HUES48 (cell line): ENCODE measurements around the gene RERG.
A peak's percentile ranks its signal among the peaks of the same experiment; 100 is the strongest.
"Not testable (repeated sequence)": the region's sequence is repeated elsewhere in the genome, so short reads cannot be mapped to it uniquely, and the experiment has no call there.

ENCODE experiments used
- H3K27ac ChIP-seq: one replicate; pipeline ENCODE4 v1.7.0; 2013; ENCODE audit warnings: low read depth, low read length, inconsistent platforms
- H3K27me3 ChIP-seq: 2 replicates; pipeline ENCODE4 v1.6.1; 2013; ENCODE audit warnings: mild to moderate bottlenecking, low read length; ENCODE audit not compliant: control insufficient read depth, insufficient read depth
- H3K36me3 ChIP-seq: 2 replicates; pipeline ENCODE4 v1.6.1; 2013; ENCODE audit warnings: low read length; ENCODE audit not compliant: control insufficient read depth, insufficient read depth
- H3K4me1 ChIP-seq: 2 replicates; pipeline ENCODE4 v1.6.1; 2013; ENCODE audit warnings: mild to moderate bottlenecking, low read length; ENCODE audit not compliant: control insufficient read depth, insufficient read depth
- H3K4me3 ChIP-seq: 2 replicates; pipeline ENCODE4 v1.5.1; 2013; ENCODE audit warnings: mild to moderate bottlenecking, low read depth, low read length
- H3K9ac ChIP-seq: 2 replicates; pipeline ENCODE4 v1.6.1; 2013; ENCODE audit warnings: mild to moderate bottlenecking, low read depth, low read length, moderate library complexity
- H3K9me3 ChIP-seq: 2 replicates; pipeline ENCODE4 v1.6.1; 2013; ENCODE audit warnings: low read length; ENCODE audit not compliant: control insufficient read depth, insufficient read depth

The RERG gene

GRCh38 chr12:15234508-15234907 is 13.3 kb upstream of the RERG start:
- Histone ChIP-seq H3K4me3 (no peak overlapping the region), H3K9me3 (no peaks in the 10 kb centered on the region), H3K27ac (no peak overlapping the region), H3K4me1 (no peaks in the 10 kb centered on the region), H3K36me3 (no peaks in the 10 kb centered on the region), H3K27me3 (no peaks in the 10 kb centered on the region), H3K9ac (no peak overlapping the region)

- no peak overlapping the region for H3K27ac ChIP-seq
- no peak overlapping the region for H3K4me3 ChIP-seq
- H3K9me3 ChIP-seq = no peaks in the 10 kb centered on the region
- H3K4me1 ChIP-seq = no peaks in the 10 kb centered on the region
- H3K27me3 ChIP-seq = no peaks in the 10 kb centered on the region
- no peaks in the 10 kb centered on the region for H3K36me3 ChIP-seq
- no peak overlapping the region for H3K9ac ChIP-seq
These were observed 12.8 kb upstream of the RERG start for GRCh38 chr12:15234011-15234410.

GRCh38 chr12:15232959-15233358 is 11.7 kb upstream of the RERG start:
- H3K27me3 ChIP-seq = no peaks in the 10 kb centered on the region
- no peak overlapping the region for H3K27ac ChIP-seq
- H3K9me3 ChIP-seq = no peaks in the 10 kb centered on the region
- H3K4me1 ChIP-seq = no peaks in the 10 kb centered on the region
- H3K4me3 ChIP-seq = no peak overlapping the region
- no peaks in the 10 kb centered on the region for H3K36me3 ChIP-seq
- no peak overlapping the region for H3K9ac ChIP-seq

GRCh38 chr12:15231493-15231892 is 10.3 kb upstream of the RERG start:
- H3K27ac ChIP-seq = no peak overlapping the region
- no peaks in the 10 kb centered on the region for H3K27me3 ChIP-seq
- no peaks in the 10 kb centered on the region for H3K36me3 ChIP-seq
- no peak overlapping the region for H3K4me3 ChIP-seq
- no peaks in the 10 kb centered on the region for H3K9me3 ChIP-seq
- no peak overlapping the region for H3K9ac ChIP-seq
- H3K4me1 ChIP-seq = no peaks in the 10 kb centered on the region

GRCh38 chr12:15230751-15231150 is 9.5 kb upstream of the RERG start:
- no peaks in the 10 kb centered on the region for H3K9me3 ChIP-seq

GRCh38 chr12:15230137-15230536 is 8.9 kb upstream of the RERG start:
- H3K36me3 ChIP-seq = no peaks in the 10 kb centered on the region
- no peak overlapping the region for H3K4me3 ChIP-seq
- no peaks in the 10 kb centered on the region for H3K27me3 ChIP-seq
- no peak overlapping the region for H3K27ac ChIP-seq
- H3K9ac ChIP-seq = no peak overlapping the region
- H3K9me3 ChIP-seq = no peaks in the 10 kb centered on the region
- no peaks in the 10 kb centered on the region for H3K4me1 ChIP-seq

More at GRCh38 chr12:15230751-15231150, 9.5 kb upstream of the RERG start:
- H3K27me3 ChIP-seq = no peaks in the 10 kb centered on the region
- H3K4me1 ChIP-seq = no peaks in the 10 kb centered on the region
- H3K4me3 ChIP-seq = no peak overlapping the region
- H3K27ac ChIP-seq = no peak overlapping the region
- no peak overlapping the region for H3K9ac ChIP-seq
- H3K36me3 ChIP-seq = no peaks in the 10 kb centered on the region

GRCh38 chr12:15227004-15227679 is 5.9 kb upstream of the RERG start:
- no peak overlapping the region for H3K4me3 ChIP-seq
- peaks cover 8% of the 10 kb centered on the region for H3K27me3 ChIP-seq
- H3K9me3 ChIP-seq = no peaks in the 10 kb centered on the region
- no peak overlapping the region for H3K9ac ChIP-seq
- no peak overlapping the region for H3K27ac ChIP-seq
- no peaks in the 10 kb centered on the region for H3K4me1 ChIP-seq
- no peaks in the 10 kb centered on the region for H3K36me3 ChIP-seq

GRCh38 chr12:15225863-15226218 is 4.6 kb upstream of the RERG start:
- not testable (repeated sequence) for H3K9me3 ChIP-seq, H3K4me1 ChIP-seq, H3K36me3 ChIP-seq, H3K4me3 ChIP-seq, H3K9ac ChIP-seq, H3K27ac ChIP-seq
- H3K27me3 ChIP-seq = peaks cover 19% of the 10 kb centered on the region

- Histone ChIP-seq H3K4me1 (peaks cover 3% of the 10 kb centered on the region; the same call in 1 of the 2 replicates), H3K4me3 (no peak overlapping the region), H3K9me3 (no peaks in the 10 kb centered on the region), H3K27me3 (peaks cover 24% of the 10 kb centered on the region), H3K27ac (no peak overlapping the region), H3K36me3 (no peaks in the 10 kb centered on the region), H3K9ac (no peak overlapping the region)
These were observed 4.1 kb upstream of the RERG start for GRCh38 chr12:15225136-15225862.

- no peak overlapping the region for H3K4me3 ChIP-seq
- H3K9me3 ChIP-seq = no peaks in the 10 kb centered on the region
- peaks cover 3% of the 10 kb centered on the region; the same call in 1 of the 2 replicates for H3K4me1 ChIP-seq
- H3K27me3 ChIP-seq = peaks cover 27% of the 10 kb centered on the region
- no peak overlapping the region for H3K27ac ChIP-seq
- no peak overlapping the region for H3K9ac ChIP-seq
- H3K36me3 ChIP-seq = no peaks in the 10 kb centered on the region
These were observed 1.0 kb upstream of the RERG start for GRCh38 chr12:15222219-15222618.

GRCh38 chr12:15220451-15220850 is 766 bp downstream of the RERG start:
- Histone ChIP-seq H3K4me1 (peaks cover 3% of the 10 kb centered on the region; the same call in 1 of the 2 replicates), H3K36me3 (no peaks in the 10 kb centered on the region), H3K9me3 (no peaks in the 10 kb centered on the region), H3K4me3 (peak overlapping the region; percentile 68), H3K9ac (no peak overlapping the region), H3K27ac (no peak overlapping the region), H3K27me3 (peaks cover 27% of the 10 kb centered on the region)
